Activated T-helper 2 cell treated with anti-CD3 and anti-CD28 coated beads, Interferon-gamma antibody, Interleukin-2, Interleukin-4, amounts not matched to agents 10 μg/mL and 5 μg/mL and 100 μg/mL, durations not matched to agents 14 hours and 24 hours and 36 hours (primary cell): ENCODE measurements around the gene OXLD1. TPM values are rescaled to one million over a fixed set of nuclear protein-coding genes. Genes with fewer than 3 reads are reported as not detected.

ENCODE experiments used
- DNase-seq: peaks from one replicate; pipeline ENCODE4 v3.0.0; 2021; ENCODE audit warnings: low spot score
- H3K27ac Mint-ChIP-seq: one replicate; pipeline ENCODE4 v1.8.0; 2021; ENCODE audit warnings: mixed read lengths
- H3K27me3 Mint-ChIP-seq: one replicate; pipeline ENCODE4 v1.8.0; 2021; ENCODE audit warnings: low read depth, mixed read lengths
- H3K36me3 Mint-ChIP-seq: one replicate; pipeline ENCODE4 v1.8.0; 2021; ENCODE audit warnings: low read depth, mixed read lengths
- H3K4me1 Mint-ChIP-seq: one replicate; pipeline ENCODE4 v1.8.0; 2021; ENCODE audit warnings: low read depth, mixed read lengths
- H3K4me3 Mint-ChIP-seq: one replicate; pipeline ENCODE4 v1.8.0; 2021; ENCODE audit warnings: low read depth, mild to moderate bottlenecking, moderate library complexity, mixed read lengths
- H3K9me3 Mint-ChIP-seq: one replicate; pipeline ENCODE4 v1.8.0; 2021; ENCODE audit warnings: mixed read lengths
- intact Hi-C: fragments of 100-400 bp; cut with micrococcal nuclease; formaldehyde crosslinking; loops from one replicate; pipeline ENCODE4 v1.15.1; 2023
- total RNA-seq: library from RNA; stranded (reverse); gene quantifications from 2 replicates; pipeline ENCODE4 v1.2.3, GENCODE V29; 2022

Gene OXLD1
- total RNA-seq, 1 donor from 2014 or later: 52.7 TPM

DNA sequence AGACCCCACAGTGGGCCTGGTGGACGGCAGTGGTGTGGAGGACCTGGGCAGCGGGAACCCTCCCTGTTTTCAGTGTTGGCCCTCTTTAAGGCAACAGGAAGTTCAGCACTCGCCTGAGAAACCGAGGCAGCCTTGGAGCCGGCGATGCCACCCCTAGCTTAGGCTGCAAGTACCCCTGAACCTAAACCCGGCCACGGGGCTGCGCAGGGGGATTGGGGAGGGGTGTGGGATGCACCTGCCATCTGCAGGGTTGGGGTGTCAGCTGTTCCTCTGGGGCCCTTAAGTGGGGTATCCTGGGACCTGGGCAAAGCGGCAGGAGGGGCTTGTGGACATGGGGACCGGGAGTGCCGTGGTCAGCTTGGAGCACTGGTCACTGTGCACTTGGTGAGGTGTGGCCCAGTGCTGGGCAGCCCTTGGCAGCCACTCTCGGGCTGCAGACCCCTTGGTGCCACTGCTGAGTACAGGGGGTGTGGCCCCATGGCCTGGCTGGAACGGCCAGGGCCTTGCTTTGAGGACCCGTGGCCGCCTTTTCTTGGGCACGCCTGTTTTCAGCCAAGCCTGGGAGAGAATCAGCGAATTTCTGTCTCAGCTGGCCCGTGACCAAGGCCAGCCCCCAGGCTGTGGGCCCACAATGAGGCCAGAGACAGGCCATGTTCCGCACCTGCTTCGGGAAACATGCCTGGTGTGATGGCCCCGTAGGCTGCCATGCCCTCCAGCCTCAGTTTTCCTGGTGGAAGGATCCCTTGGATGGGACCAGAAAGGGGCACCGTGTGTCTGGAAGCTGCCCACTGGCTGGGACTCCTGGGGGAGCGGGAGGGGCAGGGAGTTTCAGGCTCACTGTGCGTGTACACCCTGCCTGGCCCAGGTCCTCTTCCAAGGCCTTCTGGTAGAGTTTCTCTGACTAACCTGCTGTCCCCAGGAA is 41.6 kb upstream of the OXLD1 start:
- Mint-ChIP-seq H3K36me3 (peaks cover 48% of the 10 kb centered on the region), H3K27me3 (no peaks in the 10 kb centered on the region)
- DNase-seq: no peak

DNA sequence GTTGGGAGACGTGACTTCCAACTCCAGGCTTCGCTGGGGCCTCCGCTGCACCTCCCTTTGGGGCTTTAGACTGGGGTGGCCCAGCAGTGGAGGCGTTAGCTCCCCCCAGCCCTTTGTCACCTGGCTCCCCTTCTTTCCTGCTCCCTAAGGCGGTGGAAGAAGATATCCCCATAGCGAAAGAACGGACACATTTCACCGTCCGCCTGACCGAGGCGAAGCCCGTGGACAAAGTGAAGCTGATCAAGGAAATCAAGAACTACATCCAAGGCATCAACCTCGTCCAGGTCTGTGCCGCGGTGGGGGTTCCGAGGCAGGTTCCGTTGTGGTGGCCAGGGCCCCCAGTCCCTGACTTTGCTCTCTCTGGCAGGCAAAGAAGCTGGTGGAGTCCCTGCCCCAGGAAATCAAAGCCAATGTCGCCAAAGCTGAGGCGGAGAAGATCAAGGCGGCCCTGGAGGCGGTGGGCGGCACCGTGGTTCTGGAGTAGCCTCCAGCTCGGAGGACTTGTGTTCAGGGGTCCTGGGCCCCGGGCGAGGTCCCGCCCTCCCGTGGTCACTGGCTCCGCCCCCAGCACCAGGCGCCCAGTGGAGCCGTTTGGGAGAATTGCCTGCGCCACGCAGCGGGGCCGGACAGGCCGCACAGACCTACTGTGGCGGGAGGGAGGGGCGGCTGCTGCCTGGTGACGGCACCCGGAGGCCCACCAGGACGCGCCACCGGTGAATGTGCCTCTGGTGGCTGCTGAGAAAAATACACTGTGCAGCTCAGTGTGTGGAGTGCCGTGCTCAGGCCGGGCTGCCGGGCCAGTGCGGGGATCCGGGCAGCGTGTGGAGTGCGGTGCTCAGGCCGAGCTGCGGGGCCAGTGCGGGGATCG is 40.6 kb upstream of the OXLD1 start:
- Mint-ChIP-seq H3K36me3 (peaks cover 58% of the 10 kb centered on the region), H3K4me3 (no peak overlapping the region), H3K9me3 (no peaks in the 10 kb centered on the region), H3K4me1 (peaks cover 11% of the 10 kb centered on the region), H3K27ac (no peak overlapping the region), H3K27me3 (no peaks in the 10 kb centered on the region)
- DNase-seq: no peak
- intact Hi-C loops: no loop called here

More for the DNA sequence above, 41.6 kb upstream of the OXLD1 start:
- Mint-ChIP-seq H3K9me3 (no peaks in the 10 kb centered on the region), H3K4me3 (no peak overlapping the region), H3K27ac (no peak overlapping the region), H3K4me1 (peaks cover 13% of the 10 kb centered on the region)
- intact Hi-C loops: no loop called here

GRCh38 chr17:81706232-81706611 is 39.8 kb upstream of the OXLD1 start:
- Mint-ChIP-seq H3K27me3 (no peaks in the 10 kb centered on the region), H3K9me3 (no peaks in the 10 kb centered on the region), H3K4me3 (no peak overlapping the region), H3K27ac (no peak overlapping the region), H3K36me3 (peaks cover 64% of the 10 kb centered on the region), H3K4me1 (peaks cover 14% of the 10 kb centered on the region)
- intact Hi-C loops: no loop called here
- no peak for DNase-seq

GRCh38 chr17:81705518-81706231 is 39.3 kb upstream of the OXLD1 start:
- H3K27me3 Mint-ChIP-seq: no peaks in the 10 kb centered on the region
- no peak overlapping the region for H3K27ac Mint-ChIP-seq
- H3K4me1 Mint-ChIP-seq: peaks cover 15% of the 10 kb centered on the region
- H3K9me3 Mint-ChIP-seq: no peaks in the 10 kb centered on the region
- no peak for DNase-seq
- peak overlapping the region; percentile 26 for H3K4me3 Mint-ChIP-seq
- intact Hi-C loops: no loop called here
- H3K36me3 Mint-ChIP-seq: peaks cover 69% of the 10 kb centered on the region

DNA sequence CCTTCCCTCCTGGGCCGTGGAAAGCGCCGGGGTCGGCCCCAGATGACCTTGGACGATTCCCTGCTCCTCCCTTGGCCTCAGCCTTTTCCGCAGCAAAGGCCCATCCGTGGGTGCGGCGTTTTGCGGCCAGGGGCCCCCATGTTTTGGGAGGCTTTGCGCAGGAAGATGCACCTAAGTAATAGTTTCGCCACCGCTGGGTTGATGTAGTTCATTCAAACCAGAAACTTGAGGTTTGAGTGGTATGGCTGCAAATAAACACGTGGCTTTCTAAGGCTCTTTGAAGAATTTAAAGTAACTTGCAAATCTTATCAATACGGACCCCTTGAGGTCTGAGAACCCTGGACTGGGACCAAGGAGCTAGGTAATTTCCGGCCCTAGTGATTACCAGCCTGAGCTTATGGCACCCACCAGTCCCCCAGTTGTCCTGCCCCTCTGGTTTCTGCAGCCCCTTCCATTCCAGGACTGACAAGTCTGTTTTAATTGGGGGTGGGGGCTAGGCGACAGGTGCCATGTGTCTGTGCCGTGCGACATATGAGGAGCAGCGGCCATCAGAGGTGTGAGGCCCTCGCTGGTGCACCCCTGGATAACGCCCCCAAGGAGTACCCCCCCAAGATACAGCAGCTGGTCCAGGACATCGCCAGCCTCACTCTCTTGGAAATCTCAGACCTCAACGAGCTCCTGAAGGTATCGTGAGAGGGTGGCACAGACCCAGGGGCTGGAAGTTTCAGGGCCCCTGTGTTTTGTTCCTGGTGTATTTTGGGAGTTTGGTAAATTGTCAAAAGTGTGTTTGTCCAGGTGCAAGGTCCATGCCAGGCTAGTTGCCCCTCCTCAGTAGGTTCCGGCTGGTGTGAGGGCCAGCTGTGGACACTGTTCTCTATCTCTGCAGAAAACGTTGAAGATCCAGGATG is 37.6 kb upstream of the OXLD1 start:
- Mint-ChIP-seq H3K9me3 (no peaks in the 10 kb centered on the region), H3K4me3 (peak overlapping the region; percentile 98), H3K36me3 (peaks cover 69% of the 10 kb centered on the region), H3K27ac (peak overlapping the region; percentile 38), H3K27me3 (no peaks in the 10 kb centered on the region), H3K4me1 (peaks cover 13% of the 10 kb centered on the region)
- intact Hi-C loops: loop anchor here (1.0 to 5.0 kb wide), 2 partner anchors 8 to 37 kb away; partner anchors contain the start of genes CCDC137, OXLD1 and SLC25A10
- no peak for DNase-seq

DNA sequence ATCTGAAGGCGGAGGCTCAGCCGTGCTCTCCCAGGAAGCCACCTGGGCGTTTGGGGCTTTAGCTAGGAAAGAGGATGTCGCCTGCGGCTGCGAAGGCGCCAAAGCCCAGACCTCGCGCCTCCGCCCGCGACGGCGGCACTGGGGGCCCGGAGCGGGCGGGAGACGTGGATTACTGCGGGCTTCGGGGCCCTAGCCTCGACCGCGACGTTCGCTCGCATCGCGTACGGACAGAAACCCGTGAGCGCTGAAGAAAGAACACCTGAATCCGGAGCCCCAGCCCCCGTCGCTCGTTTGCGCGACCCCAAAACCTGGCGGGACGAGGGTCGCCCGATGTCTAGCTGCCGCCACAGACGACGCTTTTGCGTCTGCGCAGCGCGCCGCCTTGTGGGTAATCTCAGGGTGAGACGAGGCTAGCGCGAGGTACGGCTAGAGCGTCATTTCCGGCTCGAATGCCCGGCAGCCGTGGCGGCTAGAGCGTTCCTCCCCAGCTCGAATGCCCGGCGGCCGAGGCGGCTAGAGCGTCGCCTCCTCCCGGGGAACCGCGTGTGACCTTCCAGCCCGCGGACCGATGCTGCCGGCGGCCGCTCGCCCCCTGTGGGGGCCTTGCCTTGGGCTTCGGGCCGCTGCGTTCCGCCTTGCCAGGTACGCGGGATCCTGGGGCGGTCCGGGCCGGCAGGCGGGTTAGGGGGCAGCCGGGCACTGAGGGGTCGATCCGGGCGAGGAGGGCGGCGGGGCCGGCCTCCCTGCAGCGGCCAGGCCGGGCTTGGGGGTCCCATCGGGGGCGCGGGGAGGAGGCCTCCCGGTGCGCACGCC is 36.7 kb upstream of the OXLD1 start, which contains the start of gene MRPL12:
MRPL12 (plus strand) TSS at position 434 of the 813 bp plus-strand sequence; CDS start at position 569, 135 bp downstream.
- peak; percentile 85 for DNase-seq
- Mint-ChIP-seq H3K36me3 (peaks cover 73% of the 10 kb centered on the region), H3K4me3 (peak within 1 kb of the TSS; percentile 98), H3K9me3 (no peaks in the 10 kb centered on the region), H3K27ac (peak within 1 kb of the TSS; percentile 96), H3K27me3 (no peaks in the 10 kb centered on the region), H3K4me1 (peaks cover 13% of the 10 kb centered on the region)
- intact Hi-C loops: loop anchor here (1.0 to 5.0 kb wide), 2 partner anchors 9 to 36 kb away; partner anchors contain the start of genes CCDC137, OXLD1 and SLC25A10

DNA sequence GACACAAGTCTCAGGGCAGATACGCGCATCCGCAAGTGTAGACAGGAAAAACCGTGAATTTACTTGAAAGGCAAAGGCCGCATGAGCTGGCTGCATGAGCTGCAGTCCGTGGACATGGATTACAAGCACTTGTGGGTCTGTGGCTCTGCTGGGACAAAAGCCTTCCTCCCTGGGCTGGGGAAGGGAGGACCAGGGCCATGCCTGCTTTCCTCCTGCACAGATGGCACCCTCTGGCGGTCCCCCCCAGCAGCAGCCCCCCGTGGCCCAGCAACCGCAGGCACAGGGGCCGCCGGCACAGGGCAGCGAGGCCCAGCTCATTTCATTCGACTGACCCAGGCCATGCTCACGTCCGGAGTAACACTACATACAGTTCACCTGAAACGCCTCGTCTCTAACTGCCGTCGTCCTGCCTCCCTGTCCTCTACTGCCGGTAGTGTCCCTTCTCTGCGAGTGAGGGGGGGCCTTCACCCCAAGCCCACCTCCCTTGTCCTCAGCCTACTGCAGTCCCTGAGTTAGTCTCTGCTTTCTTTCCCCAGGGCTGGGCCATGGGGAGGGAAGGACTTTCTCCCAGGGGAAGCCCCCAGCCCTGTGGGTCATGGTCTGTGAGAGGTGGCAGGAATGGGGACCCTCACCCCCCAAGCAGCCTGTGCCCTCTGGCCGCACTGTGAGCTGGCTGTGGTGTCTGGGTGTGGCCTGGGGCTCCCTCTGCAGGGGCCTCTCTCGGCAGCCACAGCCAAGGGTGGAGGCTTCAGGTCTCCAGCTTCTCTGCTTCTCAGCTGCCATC is 35.1 kb upstream of the OXLD1 start:
- intact Hi-C loops: loop anchor here (5.0 kb wide), 1 partner anchor 34 kb away; the partner anchor contains the start of genes CCDC137 and OXLD1
- DNase-seq: no peak
- H3K27me3 Mint-ChIP-seq: no peaks in the 10 kb centered on the region
- H3K36me3 Mint-ChIP-seq: peaks cover 76% of the 10 kb centered on the region
- peak overlapping the region; percentile 98 for H3K4me3 Mint-ChIP-seq
- H3K9me3 Mint-ChIP-seq: no peaks in the 10 kb centered on the region
- H3K4me1 Mint-ChIP-seq: peaks cover 13% of the 10 kb centered on the region
- H3K27ac Mint-ChIP-seq: peak overlapping the region; percentile 58

DNA sequence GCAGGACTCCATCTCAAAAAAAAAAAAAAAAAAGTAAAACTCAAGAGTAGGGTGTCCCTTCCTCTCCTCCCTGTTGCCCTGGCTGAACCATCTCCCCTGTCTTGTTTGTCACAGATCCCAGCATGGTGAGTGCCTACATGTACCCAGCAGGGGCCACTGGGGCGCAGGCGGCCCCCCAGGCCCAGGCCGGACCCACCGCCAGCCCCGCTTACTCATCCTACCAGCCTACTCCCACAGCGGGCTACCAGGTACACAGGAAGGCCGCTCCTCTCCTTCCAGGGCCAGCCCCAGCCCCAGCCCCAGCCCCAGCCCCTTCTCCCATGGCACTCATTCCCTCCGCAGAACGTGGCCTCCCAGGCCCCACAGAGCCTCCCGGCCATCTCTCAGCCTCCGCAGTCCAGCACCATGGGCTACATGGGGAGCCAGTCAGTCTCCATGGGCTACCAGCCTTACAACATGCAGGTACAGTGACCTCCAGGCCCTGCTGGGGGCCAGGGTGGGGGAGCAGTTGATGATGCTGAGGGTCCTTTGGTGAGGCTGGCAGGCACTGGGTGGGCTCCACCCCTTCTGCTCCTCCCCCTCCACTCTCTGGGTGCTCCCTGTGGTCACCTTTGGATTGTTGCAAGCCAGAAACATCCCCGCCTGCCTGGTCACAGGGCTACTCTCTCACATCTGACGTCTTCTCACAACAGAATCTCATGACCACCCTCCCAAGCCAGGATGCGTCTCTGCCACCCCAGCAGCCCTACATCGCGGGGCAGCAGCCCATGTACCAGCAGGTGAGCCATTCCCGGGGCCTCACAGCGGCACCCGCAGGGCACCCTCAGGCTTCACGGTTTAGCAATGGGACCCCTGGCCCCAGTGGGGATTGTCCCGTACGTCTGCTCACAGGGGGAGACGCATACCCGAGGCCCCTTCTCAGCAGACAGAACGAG is 34.2 kb upstream of the OXLD1 start:
- H3K4me1 Mint-ChIP-seq: peaks cover 13% of the 10 kb centered on the region
- H3K9me3 Mint-ChIP-seq: no peaks in the 10 kb centered on the region
- H3K4me3 Mint-ChIP-seq: peak overlapping the region; percentile 26
- intact Hi-C loops: loop anchor here (5.0 kb wide), 1 partner anchor 33 kb away; the partner anchor contains the start of genes CCDC137 and OXLD1
- no peaks in the 10 kb centered on the region for H3K27me3 Mint-ChIP-seq
- H3K27ac Mint-ChIP-seq: no peak overlapping the region
- H3K36me3 Mint-ChIP-seq: peaks cover 70% of the 10 kb centered on the region
- DNase-seq: no peak

- Mint-ChIP-seq H3K27ac (no peak overlapping the region), H3K36me3 (peaks cover 55% of the 10 kb centered on the region), H3K4me3 (no peak overlapping the region), H3K4me1 (peaks cover 9% of the 10 kb centered on the region), H3K27me3 (no peaks in the 10 kb centered on the region), H3K9me3 (no peaks in the 10 kb centered on the region)
- intact Hi-C loops: no loop called here
- DNase-seq: no peak
Observed at GRCh38 chr17:81697261-81698044, 31.0 kb upstream of the OXLD1 start.
